Measurements from ENCODE around the gene CDYL2.

GRCh38 chr16:80614908-80615671, 189.3 kb downstream of the CDYL2 start:
- TF ChIP-seq CTCF (conservative IDR thresholded peaks at IDR 0.05 in 1 of 2, IDR thresholded peaks at IDR 0.05 in 1 of 2; ENCODE audit: extremely low read depth in 1 of 2, insufficient read depth in 1 of 2, low read depth in 1 of 2, low read length in 2 of 2) (no peak), EZH2 (IDR thresholded peaks at IDR 0.05; ENCODE audit: borderline replicate concordance, low read length) (no peak)
